Activated effector memory CD4-positive, alpha-beta T cell treated with Interleukin-2 at 50 U/mL for 16 hours (primary cell): ENCODE data around the gene MALRD1.

Experiments
- DNase-seq: peaks from one replicate; pipeline ENCODE4 v3.0.0-alpha.2; 2020

The MALRD1 gene

DNA sequence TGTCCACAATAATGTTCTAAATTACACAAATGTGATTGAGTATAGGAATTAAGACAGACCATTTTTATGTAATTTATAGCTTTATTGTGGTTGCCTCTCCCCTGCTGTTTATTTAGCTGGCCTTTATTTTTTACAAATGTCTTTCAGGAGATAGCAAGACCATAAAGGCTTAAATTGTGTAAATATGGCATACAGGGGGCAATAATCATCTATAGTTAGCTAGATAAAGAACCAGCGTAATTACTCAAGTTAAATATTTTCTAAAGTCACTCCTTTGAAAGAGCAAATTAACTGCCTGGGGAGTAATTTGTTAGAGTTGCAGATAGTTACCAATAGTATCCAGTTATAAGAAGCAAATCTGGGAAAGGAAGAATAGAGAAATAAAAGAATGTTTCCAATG lies at the start of gene MALRD1:
MALRD1 (plus strand) TSS at position 313 of the 400 bp plus-strand sequence. CDS start 138 bp downstream, outside the sequence.
- no peak for DNase-seq

DNA sequence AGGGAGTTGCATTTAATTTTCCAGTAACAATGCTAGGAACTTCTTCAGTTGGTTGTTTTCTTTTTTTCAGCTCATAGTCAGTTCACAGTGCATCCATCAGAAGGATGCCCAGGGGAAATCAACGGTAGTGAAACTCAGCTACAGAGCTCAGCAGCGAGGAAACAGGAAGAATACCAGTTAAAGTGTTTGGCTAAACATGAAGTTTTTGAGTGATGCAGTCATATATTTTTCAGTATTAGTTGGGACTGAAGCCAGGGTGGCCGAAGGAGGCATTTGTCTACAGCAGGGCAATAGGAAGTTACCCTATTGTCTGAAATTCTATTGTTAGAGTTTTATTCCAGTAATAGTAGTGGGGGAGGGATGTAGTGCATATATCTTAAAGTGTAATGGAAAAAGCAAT lies 45.3 kb upstream of the MALRD1 start:
- no peak for DNase-seq

DNA sequence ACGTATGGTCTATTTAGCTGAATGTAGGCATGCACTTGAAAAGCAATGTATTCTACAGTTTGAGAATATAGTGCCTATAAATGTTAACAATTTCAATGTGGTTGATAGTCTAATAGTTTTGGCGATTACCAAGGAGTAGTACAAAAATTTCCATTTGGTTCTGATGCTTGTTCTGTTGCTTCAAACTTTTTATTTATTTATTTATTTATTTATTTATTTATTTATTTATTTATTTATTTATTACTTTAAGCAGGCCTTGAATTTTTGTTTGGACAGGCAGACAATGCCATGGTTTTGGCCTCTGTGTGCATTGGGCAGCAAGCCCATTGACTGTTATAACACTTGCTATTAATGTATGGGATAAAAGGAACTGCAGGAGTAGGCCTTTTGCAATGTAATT lies 36.5 kb upstream of the MALRD1 start:
- DNase-seq: no peak

DNA sequence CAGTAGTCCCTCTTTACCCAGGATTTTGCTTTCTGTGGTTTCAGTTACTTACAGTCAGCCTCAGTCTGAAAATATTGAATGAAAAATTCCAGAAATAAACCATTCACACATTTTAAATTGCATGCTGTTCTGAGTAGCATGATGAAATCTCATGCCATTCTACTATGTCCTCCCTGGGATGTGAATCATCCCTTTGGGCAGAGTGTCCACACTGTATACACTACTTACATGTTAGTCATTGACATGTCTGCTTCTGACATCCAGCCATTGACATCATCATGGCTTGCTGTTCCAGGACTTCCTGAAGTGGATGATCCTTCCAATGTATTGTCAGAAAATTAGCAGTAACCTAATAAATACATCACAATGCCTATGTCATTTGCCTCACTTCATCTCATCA lies 34.6 kb upstream of the MALRD1 start:
- DNase-seq: no peak

DNA sequence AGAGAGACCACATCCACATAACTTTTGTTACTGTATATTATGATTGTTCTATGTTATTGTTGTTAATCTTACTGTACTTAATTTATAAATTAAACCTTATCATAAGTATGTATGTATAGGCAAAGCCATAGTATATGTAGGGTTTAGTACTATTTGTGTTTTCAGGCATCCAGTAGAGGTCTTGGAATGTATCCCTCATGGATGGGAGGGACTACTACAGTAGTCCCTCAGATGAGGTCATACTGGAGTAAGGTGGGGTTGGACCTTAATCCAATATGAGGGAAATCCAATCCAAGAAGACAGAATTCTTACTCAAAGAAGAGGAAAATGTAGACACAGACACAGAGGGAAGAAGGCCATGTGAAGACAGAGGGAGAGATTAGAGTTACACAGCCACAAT lies 34.1 kb upstream of the MALRD1 start:
- DNase-seq: no peak

DNA sequence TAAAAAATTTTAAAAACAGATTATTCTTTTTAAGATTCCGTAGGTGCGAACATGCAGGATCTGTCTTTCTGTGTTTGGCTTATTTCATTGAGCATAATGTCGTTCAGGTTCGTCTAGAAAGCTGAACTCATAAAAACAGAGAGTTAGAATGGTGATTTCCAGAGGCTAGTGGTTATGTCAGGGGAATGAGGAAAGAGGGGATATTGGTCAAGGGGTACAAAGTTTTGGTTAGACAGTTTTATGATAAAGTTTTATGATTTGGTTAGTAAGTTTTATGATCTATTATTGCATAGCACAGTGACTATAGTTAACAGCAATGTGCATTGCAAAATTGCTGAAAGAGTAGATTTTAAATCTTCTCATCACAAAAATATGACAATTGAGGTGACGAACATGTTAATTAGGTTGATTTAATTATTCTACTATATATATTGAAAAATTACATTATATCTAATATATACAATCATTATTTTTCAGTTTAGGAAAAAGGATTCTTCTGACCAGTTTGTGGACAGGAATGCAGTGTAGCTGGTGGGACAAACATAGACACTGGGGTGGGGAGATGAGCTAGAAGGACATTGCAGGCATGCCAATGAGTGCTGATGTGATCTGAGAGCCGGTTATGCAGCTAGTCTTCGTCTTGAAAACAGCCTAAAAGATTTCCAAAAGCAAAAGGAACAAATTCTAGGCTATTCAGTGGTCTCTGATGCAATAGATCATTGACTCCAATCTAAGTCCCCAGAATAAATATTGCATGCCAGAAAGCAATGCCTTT lies 31.3 kb upstream of the MALRD1 start:
- DNase-seq: no peak

DNA sequence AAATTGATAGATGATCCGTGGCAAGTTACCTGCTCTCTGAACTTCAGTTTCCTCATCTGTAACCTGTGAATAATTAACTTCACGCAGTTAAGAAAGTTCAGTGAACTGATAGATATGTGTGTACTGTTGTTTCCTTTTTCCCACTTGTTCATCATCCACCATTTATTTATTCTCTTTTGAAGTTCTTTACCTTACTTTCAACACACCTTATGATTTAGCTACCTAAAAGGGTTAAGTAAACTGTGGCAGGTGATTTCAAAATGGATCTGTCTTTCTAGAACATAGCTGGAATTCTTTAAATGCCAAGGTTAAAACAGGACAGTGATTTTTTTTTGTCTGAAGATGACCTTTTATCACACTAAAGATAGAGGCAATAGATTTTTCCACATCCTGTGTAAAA lies 27.4 kb upstream of the MALRD1 start:
- DNase-seq: no peak

DNA sequence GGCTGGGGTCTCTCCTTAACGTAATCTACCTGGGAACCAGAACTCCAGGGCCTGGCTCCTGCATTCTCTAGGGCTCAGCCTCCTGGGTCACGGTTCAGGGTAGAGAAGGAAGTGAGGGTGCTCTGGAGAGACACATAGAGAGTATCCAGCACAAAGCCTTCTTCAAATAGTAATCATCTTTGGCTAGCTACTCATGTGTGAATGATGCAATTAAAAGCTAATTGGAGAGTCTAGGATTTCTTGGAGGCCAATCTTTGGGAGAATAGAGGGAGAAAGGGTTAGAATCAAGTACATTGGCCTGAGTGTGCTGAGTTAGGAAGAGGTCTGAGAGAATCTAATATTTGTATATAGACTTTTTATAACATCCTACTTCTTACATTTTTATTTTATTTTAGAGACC lies 24.0 kb upstream of the MALRD1 start:
- no peak for DNase-seq

DNA sequence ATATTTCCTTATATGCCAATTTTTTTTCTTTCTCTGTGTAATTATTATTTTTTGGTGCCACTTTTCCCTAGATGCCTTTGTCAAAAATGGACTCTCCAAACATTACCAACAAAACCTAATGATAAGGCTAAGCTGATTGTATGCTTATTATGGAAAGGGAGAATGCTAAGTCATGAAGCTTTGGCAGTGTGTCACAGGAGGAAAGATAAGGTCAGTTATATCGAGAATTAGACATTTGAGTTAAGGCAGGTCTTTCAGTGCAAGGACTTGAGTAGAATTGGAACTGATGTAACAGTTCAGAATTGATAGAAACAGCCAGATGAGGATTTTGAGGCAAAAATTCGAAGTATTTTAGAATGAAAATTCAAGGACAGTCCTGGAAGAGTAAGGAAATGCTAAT lies 16.8 kb upstream of the MALRD1 start:
- DNase-seq: no peak

DNA sequence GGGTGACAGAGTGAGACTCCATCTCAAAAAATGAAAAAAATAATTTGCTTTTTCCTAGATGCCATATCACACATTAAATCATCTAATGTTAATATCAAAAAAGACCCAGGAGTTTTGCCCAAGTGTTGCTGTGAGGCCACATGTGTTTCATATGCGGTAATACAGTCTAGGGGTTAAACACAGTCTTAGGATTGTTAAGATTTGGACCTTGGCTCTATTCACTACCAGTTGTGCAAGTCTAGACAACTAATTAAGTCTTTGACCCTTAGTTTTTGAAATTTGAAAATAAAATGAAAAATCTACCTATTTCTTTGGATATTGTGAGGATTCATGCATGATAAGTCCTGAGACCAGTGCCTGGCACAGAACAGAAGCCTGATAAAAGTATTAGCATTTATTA lies 14.9 kb upstream of the MALRD1 start:
- no peak for DNase-seq

DNA sequence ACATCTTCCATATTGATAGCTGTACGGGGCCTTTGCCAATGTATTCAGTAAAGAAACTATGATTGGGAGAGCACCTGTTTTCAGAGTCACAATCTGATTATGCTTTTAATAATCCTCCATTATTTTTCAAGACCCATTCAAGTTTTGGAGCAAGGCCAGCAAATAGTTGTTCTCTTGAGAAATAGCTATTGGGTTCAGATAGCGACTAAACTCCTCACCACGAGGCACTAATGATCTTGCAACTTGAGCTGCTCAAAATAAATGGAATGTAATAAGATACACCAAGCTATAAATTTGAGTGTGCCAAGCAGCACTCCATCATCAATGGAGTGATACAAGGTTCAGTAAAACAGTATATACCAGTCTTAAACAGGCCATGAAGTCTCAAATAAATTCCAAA lies 7.4 kb upstream of the MALRD1 start:
- no peak for DNase-seq

DNA sequence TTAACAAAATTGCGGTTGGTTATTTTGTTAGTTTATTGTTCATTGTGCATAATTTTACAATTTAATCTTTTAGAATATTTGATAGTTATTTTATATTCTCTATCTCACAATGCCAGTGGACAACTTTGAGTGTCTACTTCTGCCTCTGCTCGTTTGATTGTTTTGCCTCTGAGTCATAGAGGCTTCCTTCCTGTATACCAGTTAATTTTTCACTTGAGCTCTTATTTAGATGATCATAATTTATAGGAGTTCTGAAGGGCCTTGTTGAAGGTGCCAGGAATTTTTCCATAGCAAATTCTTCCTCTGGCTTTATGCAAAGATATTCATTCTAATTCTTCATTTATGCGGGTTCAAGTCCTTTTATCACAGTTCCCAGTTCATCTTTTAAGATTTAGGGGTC lies 5.2 kb upstream of the MALRD1 start:
- DNase-seq: no peak

DNA sequence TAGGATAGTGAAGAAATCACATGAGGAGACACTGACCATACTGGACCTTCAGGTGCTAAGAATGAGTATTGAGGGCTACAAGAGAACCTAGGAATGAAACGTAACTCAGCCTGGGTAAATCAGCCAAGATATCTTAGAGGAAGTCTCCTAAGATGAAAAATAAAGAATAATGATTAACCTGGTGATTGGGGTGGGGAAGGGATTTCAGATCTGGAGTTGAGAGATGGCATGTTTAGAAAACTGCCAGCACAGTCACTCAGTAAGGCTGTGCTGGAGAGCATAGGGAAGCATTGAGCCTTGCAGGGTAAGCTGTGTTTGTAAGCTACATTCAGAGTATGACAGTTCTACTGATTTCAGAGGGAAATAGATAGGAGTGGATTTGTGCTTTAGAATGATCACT lies 1.9 kb upstream of the MALRD1 start:
- DNase-seq: no peak

DNA sequence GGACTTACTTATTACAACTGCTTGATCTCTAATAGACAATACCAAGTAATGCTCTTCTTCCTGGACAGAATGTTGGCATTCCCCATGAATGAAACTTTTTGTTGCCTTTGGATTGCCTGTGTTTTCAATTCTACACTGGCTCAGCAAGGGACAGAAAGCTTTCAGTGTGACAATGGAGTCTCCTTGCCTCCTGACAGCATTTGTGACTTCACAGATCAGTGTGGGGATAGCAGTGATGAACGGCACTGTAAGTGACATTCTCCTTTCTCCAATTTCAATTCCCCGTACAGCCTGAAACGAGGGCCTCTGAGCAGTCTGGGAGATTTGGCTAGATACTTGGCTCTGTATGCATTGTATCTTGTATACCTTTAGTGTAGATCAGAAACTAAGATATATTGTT lies 290 bp downstream of the MALRD1 start:
- DNase-seq: no peak

DNA sequence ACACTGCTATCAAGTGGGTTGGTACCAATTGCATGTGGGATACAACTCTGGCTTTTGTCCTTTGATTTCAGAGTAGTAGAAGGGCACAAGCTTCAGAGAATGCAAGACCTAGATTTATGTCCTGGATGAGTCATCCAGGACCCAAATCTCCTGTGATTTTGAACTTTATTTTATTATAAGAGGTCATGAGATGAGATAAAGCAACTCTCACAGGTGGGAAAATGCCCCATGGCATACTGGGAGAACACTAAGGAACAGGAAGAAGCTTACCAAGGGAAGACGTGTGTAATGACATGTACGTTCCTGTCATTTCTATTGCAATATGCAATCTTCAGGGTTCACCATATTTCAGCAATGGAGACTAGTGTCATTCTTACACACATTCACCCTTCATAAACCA lies 966 bp downstream of the MALRD1 start:
- DNase-seq: no peak

DNA sequence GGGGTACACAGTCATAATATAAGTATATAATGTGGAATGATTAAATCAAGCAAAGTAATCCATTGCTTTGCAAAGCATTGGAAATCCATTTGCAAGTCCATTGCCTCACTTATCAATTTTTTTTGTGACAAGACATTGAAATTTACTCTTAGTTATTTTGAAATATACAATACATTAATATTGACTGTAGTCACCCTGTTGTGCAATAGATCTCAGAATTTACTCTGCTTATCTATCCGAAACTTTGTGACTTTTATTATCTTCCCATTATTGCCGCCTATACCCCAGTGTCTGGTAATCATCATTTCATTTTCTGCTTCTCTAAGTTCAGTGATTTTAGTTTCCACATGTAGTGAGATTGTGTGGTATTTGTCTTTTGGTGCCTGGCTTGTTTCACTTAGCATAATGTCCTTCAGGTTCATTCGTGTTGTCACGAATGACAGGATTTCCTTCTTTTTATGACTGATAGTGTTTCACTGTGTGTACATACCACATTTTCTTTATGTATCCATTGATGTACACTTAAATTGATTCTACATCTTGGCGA lies 5.8 kb downstream of the MALRD1 start:
- DNase-seq: no peak

DNA sequence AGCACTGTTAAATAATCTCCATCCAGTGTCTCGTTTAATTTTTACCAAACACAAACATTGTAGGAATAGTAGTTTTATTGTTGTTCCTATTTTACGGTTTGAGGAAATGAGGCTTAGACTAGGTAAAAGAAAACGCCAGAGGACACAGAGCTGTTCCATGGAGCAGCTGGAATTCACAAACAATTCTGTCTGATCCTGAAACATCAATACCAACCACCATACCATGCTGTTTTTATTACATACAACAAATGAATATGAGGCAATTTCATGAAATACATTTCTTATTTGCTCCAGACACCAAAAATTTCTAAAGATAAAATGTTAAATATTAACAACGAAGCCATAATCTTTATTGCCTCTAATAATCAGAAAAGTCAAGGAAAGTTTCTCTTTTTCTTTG lies 9.4 kb downstream of the MALRD1 start:
- no peak for DNase-seq

DNA sequence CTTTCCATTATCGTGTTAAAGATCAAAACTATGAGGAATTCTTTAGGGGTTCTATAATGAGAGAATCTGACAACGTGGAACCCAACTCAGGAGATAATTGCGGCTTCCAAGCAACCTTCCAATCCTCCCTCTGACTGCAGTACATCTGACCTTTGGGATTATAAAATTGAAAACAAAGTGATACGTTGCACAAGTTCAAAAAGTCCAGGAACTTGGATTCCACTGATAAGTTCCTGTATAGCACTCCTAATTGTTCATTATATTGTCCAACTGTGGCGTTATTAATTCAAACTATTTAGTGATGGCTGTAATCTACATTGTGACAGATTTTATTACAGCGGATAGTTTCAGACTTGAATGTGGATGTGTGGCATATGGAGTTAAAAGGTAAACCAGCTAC lies 15.4 kb downstream of the MALRD1 start:
- no peak for DNase-seq

DNA sequence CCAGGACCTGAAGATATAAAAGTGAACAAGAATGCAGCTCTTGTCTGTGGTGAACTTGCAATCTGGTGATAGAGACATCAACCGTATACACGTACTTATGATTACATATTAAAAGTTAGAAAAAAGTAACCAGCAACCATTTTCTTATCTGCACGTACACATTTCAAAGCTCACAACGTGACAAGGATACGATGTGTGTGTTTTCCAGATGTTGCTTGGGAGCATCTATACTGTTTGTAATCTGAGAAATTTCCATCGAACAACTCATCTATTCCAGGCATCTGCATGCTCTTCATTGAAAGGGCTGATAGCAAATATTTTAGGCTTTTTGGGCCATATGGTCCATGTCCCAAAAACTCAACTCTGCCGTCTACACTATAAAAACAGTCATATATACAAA lies 23.3 kb downstream of the MALRD1 start:
- DNase-seq: no peak

DNA sequence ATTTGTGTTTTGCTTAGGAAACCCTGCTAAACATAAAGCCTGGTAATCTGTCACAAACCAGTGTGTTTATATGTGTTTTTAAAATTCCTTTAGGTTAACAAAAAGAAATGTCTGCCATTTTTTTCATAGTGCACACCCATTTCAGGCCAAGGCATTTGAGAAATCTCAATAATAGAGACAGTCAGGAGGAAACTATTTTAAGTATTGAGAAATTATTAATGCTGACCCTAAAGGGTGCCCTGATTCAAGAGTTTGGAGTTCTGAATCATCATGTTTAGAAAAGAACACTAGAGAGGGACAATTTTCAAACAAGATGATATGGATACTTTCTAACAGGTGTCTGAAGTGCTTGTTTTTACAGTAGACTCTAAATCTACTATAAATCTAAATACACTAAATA lies 28.7 kb downstream of the MALRD1 start:
- no peak for DNase-seq

DNA sequence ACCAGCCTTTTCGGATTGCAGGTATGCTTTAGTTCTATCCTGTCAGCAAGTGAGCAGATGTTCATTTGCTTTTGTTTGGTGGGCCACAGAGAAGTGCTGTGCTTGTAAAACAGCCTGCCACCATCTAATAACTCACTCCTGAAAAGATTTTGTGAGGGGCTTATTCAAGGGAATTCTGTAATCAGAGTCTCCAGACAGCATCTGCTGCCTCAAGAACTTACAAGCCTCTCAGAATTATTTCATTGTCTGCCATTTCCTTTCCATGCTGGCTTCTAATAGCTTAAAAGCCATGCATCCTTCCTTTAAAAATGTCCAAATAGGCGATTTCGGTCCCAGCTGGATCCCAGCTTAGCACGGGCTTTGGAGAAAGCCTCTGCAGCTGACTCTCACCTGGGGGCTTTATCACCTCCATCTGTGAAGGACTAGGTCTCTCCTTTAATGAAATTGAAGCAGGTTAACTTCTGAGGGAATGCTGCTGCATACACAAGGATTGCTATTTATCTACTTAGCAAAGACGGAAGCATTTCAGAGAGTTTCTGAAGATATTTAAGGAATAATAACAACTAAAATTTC lies 48.0 kb downstream of the MALRD1 start:
- no peak for DNase-seq

DNA sequence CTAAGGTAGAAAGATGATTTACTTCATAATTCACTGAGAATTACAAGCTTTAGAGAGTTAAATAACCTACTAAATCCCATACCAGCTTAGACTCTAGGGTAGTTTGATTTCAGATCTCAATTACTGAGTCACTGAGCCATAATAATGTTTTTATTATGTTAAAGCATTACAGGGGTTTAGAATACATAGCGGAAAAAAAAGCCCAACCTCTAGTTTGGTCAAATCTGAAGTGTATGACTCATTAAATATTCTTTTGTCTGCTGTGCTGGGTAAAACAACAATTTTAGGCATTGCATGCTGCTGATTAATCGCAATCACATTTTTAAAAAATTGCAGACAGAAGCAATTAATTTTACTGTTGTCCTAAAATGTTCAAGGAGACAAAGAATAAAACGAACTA lies 48.5 kb downstream of the MALRD1 start:
- DNase-seq: no peak

DNA sequence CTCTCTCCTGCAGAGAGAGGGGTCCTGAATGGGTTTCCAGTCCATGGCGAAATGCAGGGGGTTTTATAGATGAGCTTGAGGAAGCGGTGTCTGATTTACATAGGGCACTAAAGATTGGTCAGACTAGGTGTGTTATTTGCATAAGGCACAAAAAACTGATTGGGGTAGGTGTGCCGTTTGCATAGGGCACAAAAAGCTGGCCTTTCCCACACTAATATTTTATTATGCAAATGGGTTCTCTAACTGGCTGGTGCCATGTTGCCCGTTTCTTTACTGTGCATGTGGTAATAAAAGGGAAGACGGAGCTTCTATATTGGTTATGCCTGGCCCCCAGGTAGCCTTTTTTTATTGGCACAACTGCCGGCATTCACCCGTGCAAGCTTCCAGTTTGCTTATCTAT lies 50.2 kb downstream of the MALRD1 start:
- no peak for DNase-seq

DNA sequence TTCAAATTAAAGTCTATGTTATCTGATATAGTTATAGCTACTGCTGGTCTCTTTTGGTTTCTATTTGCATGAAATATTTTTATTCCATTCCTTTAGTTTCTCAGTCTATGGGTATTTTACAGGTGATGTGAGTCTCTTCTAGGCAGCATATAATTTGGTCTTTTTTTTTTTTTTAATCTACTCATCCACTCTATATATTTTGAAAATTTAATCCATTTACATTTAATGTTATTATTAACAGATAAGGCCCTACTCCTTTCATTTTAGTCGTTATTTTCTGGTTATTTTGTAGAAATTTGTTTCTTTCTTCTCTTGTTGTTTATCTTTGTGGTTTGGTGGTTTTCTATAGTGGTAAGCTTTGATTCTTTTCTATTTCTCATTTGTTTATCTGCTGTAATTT lies 58.8 kb downstream of the MALRD1 start:
- DNase-seq: no peak
